ENCODE results near the gene CATSPERE. TPM values are rescaled to one million over a fixed set of nuclear protein-coding genes. Genes with fewer than 3 reads are reported as not detected.
"Not testable (repeated sequence)": the region's sequence is repeated elsewhere in the genome, so short reads cannot be mapped to it uniquely, and the experiment has no call there.

The CATSPERE gene
- total and polyA plus RNA-seq, 5 donors from 2014 or later, result 0.49 to 0.58 TPM; not detected in 3

GRCh38 chr1:244500515-244500914, 39.4 kb downstream of the CATSPERE start:
- not testable (repeated sequence) for H3K9me3 ChIP-seq (ENCODE audit: control insufficient read depth in 2 of 2, low read length in 2 of 2); H3K4me3 Mint-ChIP-seq; H3K4me1 ChIP-seq (ENCODE audit: control insufficient read depth, insufficient read depth, low read length, poor library complexity, severe bottlenecking); H3K36me3 ChIP-seq (ENCODE audit: control insufficient read depth, insufficient read depth, low read length); H3K36me3 Mint-ChIP-seq; H3K4me3 ChIP-seq (ENCODE audit: low read depth, low read length); H3K4me1 Mint-ChIP-seq; H3K27me3 ChIP-seq (ENCODE audit: control insufficient read depth, insufficient read depth, low read length); ATAC-seq (ENCODE audit: low read depth in 2 of 2); H3K27ac ChIP-seq (ENCODE audit: insufficient read depth, low read length, poor library complexity, severe bottlenecking); H3K27ac Mint-ChIP-seq; DNase-seq; H3K9me3 Mint-ChIP-seq
- peaks cover 13% of the 10 kb centered on the region for H3K27me3 Mint-ChIP-seq

- H3K27me3 ChIP-seq (ENCODE audit: control insufficient read depth, insufficient read depth, low read length), result no peaks in the 10 kb centered on the region
- Mint-ChIP-seq H3K9me3 (peaks cover 3 to 13% (median 4%) of the 10 kb centered on the region in 7 donors), H3K4me3 (no peak overlapping the region), H3K27ac (no peak overlapping the region), H3K36me3 (peaks cover under 1% of the 10 kb centered on the region), H3K27me3 (peaks cover 14% of the 10 kb centered on the region), H3K4me1 (no peaks in the 10 kb centered on the region)
- no peaks in the 10 kb centered on the region for H3K9me3 ChIP-seq (ENCODE audit: control insufficient read depth in 2 of 2, low read length in 2 of 2)
- H3K4me1 ChIP-seq (ENCODE audit: control insufficient read depth, insufficient read depth, low read length, poor library complexity, severe bottlenecking), result no peaks in the 10 kb centered on the region
- DNase-seq (no peak), ATAC-seq (ENCODE audit: low read depth in 2 of 2) (no peak)
- no peak overlapping the region for H3K27ac ChIP-seq (ENCODE audit: insufficient read depth, low read length, poor library complexity, severe bottlenecking)
- H3K36me3 ChIP-seq (ENCODE audit: control insufficient read depth, insufficient read depth, low read length), result no peaks in the 10 kb centered on the region
- no peak overlapping the region for H3K4me3 ChIP-seq (ENCODE audit: low read depth, low read length)
These were observed 41.6 kb downstream of the CATSPERE start for GRCh38 chr1:244502630-244503029.

GRCh38 chr1:244513493-244513892, 52.4 kb downstream of the CATSPERE start:
- H3K36me3 Mint-ChIP-seq, result peaks cover 5% of the 10 kb centered on the region
- no peak overlapping the region for H3K4me3 Mint-ChIP-seq
- no peak for ATAC-seq (ENCODE audit: low read depth in 2 of 2)
- Histone ChIP-seq H3K36me3 (ENCODE audit: control insufficient read depth, insufficient read depth, low read length) (no peaks in the 10 kb centered on the region), H3K9me3 (ENCODE audit: control insufficient read depth in 2 of 2, low read length in 2 of 2) (peaks cover 7 to 12% of the 10 kb centered on the region in 2 experiments), H3K4me3 (ENCODE audit: low read depth, low read length) (no peak overlapping the region), H3K4me1 (ENCODE audit: control insufficient read depth, insufficient read depth, low read length, poor library complexity, severe bottlenecking) (no peaks in the 10 kb centered on the region), H3K27me3 (ENCODE audit: control insufficient read depth, insufficient read depth, low read length) (no peaks in the 10 kb centered on the region), H3K27ac (ENCODE audit: insufficient read depth, low read length, poor library complexity, severe bottlenecking) (no peak overlapping the region)
- no peaks in the 10 kb centered on the region for H3K4me1 Mint-ChIP-seq
- DNase-seq, result no peak
- H3K27ac Mint-ChIP-seq, result no peak overlapping the region
- peaks cover 5% of the 10 kb centered on the region for H3K27me3 Mint-ChIP-seq
- peaks cover 0 to 22% (median 5%) of the 10 kb centered on the region in 7 donors for H3K9me3 Mint-ChIP-seq

- Histone ChIP-seq H3K27ac (ENCODE audit: insufficient read depth, low read length, poor library complexity, severe bottlenecking) (no peak overlapping the region), H3K36me3 (ENCODE audit: control insufficient read depth, insufficient read depth, low read length) (no peaks in the 10 kb centered on the region), H3K9me3 (ENCODE audit: control insufficient read depth in 2 of 2, low read length in 2 of 2) (peaks cover 7 to 12% of the 10 kb centered on the region in 2 experiments), H3K4me3 (ENCODE audit: low read depth, low read length) (no peak overlapping the region), H3K4me1 (ENCODE audit: control insufficient read depth, insufficient read depth, low read length, poor library complexity, severe bottlenecking) (no peaks in the 10 kb centered on the region), H3K27me3 (ENCODE audit: control insufficient read depth, insufficient read depth, low read length) (no peaks in the 10 kb centered on the region)
- Mint-ChIP-seq H3K9me3 (peaks cover 0 to 17% (median 5%) of the 10 kb centered on the region in 7 donors), H3K27me3 (peaks cover 5% of the 10 kb centered on the region), H3K27ac (no peak overlapping the region), H3K4me3 (no peak overlapping the region), H3K36me3 (peaks cover 5% of the 10 kb centered on the region), H3K4me1 (no peaks in the 10 kb centered on the region)
- no peak for DNase-seq
- ATAC-seq (ENCODE audit: low read depth in 2 of 2), result no peak
These were observed 54.6 kb downstream of the CATSPERE start for GRCh38 chr1:244515680-244516079.

GRCh38 chr1:244536316-244536715, 75.2 kb downstream of the CATSPERE start:
- DNase-seq (no peak), ATAC-seq (ENCODE audit: low read depth in 2 of 2) (no peak)
- H3K9me3 ChIP-seq (ENCODE audit: control insufficient read depth in 2 of 2, low read length in 2 of 2), result no peaks in the 10 kb centered on the region
- no peaks in the 10 kb centered on the region for H3K4me1 ChIP-seq (ENCODE audit: control insufficient read depth, insufficient read depth, low read length, poor library complexity, severe bottlenecking)
- H3K9me3 Mint-ChIP-seq, result peaks cover 0 to 14% (median 2%) of the 10 kb centered on the region in 7 donors
- H3K27me3 Mint-ChIP-seq, result peaks cover 16% of the 10 kb centered on the region
- no peak overlapping the region for H3K27ac ChIP-seq (ENCODE audit: insufficient read depth, low read length, poor library complexity, severe bottlenecking)
- H3K36me3 Mint-ChIP-seq, result no peaks in the 10 kb centered on the region
- no peaks in the 10 kb centered on the region for H3K27me3 ChIP-seq (ENCODE audit: control insufficient read depth, insufficient read depth, low read length)
- H3K36me3 ChIP-seq (ENCODE audit: control insufficient read depth, insufficient read depth, low read length), result no peaks in the 10 kb centered on the region
- H3K27ac Mint-ChIP-seq, result no peak overlapping the region
- H3K4me3 Mint-ChIP-seq, result no peak overlapping the region
- no peaks in the 10 kb centered on the region for H3K4me1 Mint-ChIP-seq
- H3K4me3 ChIP-seq (ENCODE audit: low read depth, low read length), result no peak overlapping the region

- H3K36me3 Mint-ChIP-seq, result no peaks in the 10 kb centered on the region
- no peak overlapping the region for H3K27ac Mint-ChIP-seq
- Histone ChIP-seq H3K36me3 (ENCODE audit: control insufficient read depth, insufficient read depth, low read length) (no peaks in the 10 kb centered on the region), H3K4me1 (ENCODE audit: control insufficient read depth, insufficient read depth, low read length, poor library complexity, severe bottlenecking) (no peaks in the 10 kb centered on the region), H3K27ac (ENCODE audit: insufficient read depth, low read length, poor library complexity, severe bottlenecking) (no peak overlapping the region), H3K4me3 (ENCODE audit: low read depth, low read length) (no peak overlapping the region), H3K27me3 (ENCODE audit: control insufficient read depth, insufficient read depth, low read length) (no peaks in the 10 kb centered on the region), H3K9me3 (ENCODE audit: control insufficient read depth in 2 of 2, low read length in 2 of 2) (peaks cover 2 to 4% of the 10 kb centered on the region in 2 experiments)
- no peaks in the 10 kb centered on the region for H3K4me1 Mint-ChIP-seq
- peaks cover 0 to 14% (median 9%) of the 10 kb centered on the region in 7 donors for H3K9me3 Mint-ChIP-seq
- H3K27me3 Mint-ChIP-seq, result no peaks in the 10 kb centered on the region
- DNase-seq (no peak), ATAC-seq (ENCODE audit: low read depth in 2 of 2) (no peak)
- H3K4me3 Mint-ChIP-seq, result no peak overlapping the region
These were observed 84.4 kb downstream of the CATSPERE start for GRCh38 chr1:244545511-244545910.

- Histone ChIP-seq H3K27ac (ENCODE audit: insufficient read depth, low read length, poor library complexity, severe bottlenecking) (no peak overlapping the region), H3K4me1 (ENCODE audit: control insufficient read depth, insufficient read depth, low read length, poor library complexity, severe bottlenecking) (no peaks in the 10 kb centered on the region), H3K27me3 (ENCODE audit: control insufficient read depth, insufficient read depth, low read length) (no peaks in the 10 kb centered on the region), H3K9me3 (ENCODE audit: control insufficient read depth in 2 of 2, low read length in 2 of 2) (peaks cover 2 to 4% of the 10 kb centered on the region in 2 experiments), H3K36me3 (ENCODE audit: control insufficient read depth, insufficient read depth, low read length) (no peaks in the 10 kb centered on the region), H3K4me3 (ENCODE audit: low read depth, low read length) (no peak overlapping the region)
- no peaks in the 10 kb centered on the region for H3K36me3 Mint-ChIP-seq
- peaks cover 0 to 14% (median 9%) of the 10 kb centered on the region in 7 donors for H3K9me3 Mint-ChIP-seq
- no peaks in the 10 kb centered on the region for H3K4me1 Mint-ChIP-seq
- H3K27me3 Mint-ChIP-seq, result no peaks in the 10 kb centered on the region
- H3K4me3 Mint-ChIP-seq, result no peak overlapping the region
- DNase-seq (no peak), ATAC-seq (ENCODE audit: low read depth in 2 of 2) (no peak)
- no peak overlapping the region for H3K27ac Mint-ChIP-seq
These were observed 87.6 kb downstream of the CATSPERE start for GRCh38 chr1:244548558-244549115.

- no peaks in the 10 kb centered on the region for H3K27me3 Mint-ChIP-seq
- no peaks in the 10 kb centered on the region for H3K27me3 ChIP-seq (ENCODE audit: control insufficient read depth, insufficient read depth, low read length)
- no peak for DNase-seq
- H3K36me3 ChIP-seq (ENCODE audit: control insufficient read depth, insufficient read depth, low read length), result no peaks in the 10 kb centered on the region
- H3K4me1 Mint-ChIP-seq, result no peaks in the 10 kb centered on the region
- peaks cover 0 to 4% of the 10 kb centered on the region in 2 experiments for H3K9me3 ChIP-seq (ENCODE audit: control insufficient read depth in 2 of 2, low read length in 2 of 2)
- no peak overlapping the region for H3K4me3 Mint-ChIP-seq
- no peaks in the 10 kb centered on the region for H3K36me3 Mint-ChIP-seq
- no peak overlapping the region for H3K27ac Mint-ChIP-seq
- no peak overlapping the region for H3K27ac ChIP-seq (ENCODE audit: insufficient read depth, low read length, poor library complexity, severe bottlenecking)
- H3K4me1 ChIP-seq (ENCODE audit: control insufficient read depth, insufficient read depth, low read length, poor library complexity, severe bottlenecking), result no peaks in the 10 kb centered on the region
- H3K4me3 ChIP-seq (ENCODE audit: low read depth, low read length), result no peak overlapping the region
- no peak for ATAC-seq (ENCODE audit: low read depth in 2 of 2)
- peaks cover 0 to 15% (median 4%) of the 10 kb centered on the region in 7 donors for H3K9me3 Mint-ChIP-seq
These were observed 91.3 kb downstream of the CATSPERE start for GRCh38 chr1:244552336-244552735.

Measured in CD4-positive, CD25-positive, alpha-beta regulatory T cell (primary cell).